Keratinocyte (primary cell): Measurements from ENCODE around the gene DENND11. TPM values are rescaled to one million over a fixed set of nuclear protein-coding genes. Genes with fewer than 3 reads are reported as not detected.

ENCODE experiments used
- DNase-seq: peaks from one replicate; pipeline ENCODE4 v3.0.0-alpha.2; 2011; ENCODE audit warnings: low read depth, missing footprints, low spot score
- FAIRE-seq: peaks from 2 replicates; lab custom pipeline; 2011; peaks lifted over from hg19 to GRCh38; lab: Jason Lieb, UNC
- H2AFZ ChIP-seq: 2 replicates; pipeline ENCODE4 v1.6.0; 2012; ENCODE audit warnings: low read length, control low read depth, inconsistent platforms; ENCODE audit not compliant: control insufficient read depth
- H3K27ac ChIP-seq: 2 replicates; pipeline ENCODE4 v1.5.1; 2011; ENCODE audit warnings: low read length; ENCODE audit not compliant: control insufficient read depth, insufficient read depth
- H3K27me3 ChIP-seq: 3 replicates; pipeline ENCODE4 v1.6.0; 2011; ENCODE audit warnings: low read length; ENCODE audit not compliant: control insufficient read depth, insufficient read depth; ENCODE audit errors: extremely low read depth
- H3K36me3 ChIP-seq, 2 experiments: 2 replicates in 1 of 2; 3 replicates in 1 of 2; pipeline ENCODE4 v1.5.1; 2011; ENCODE audit warnings: low read length in 2 of 2, mild to moderate bottlenecking in 1 of 2; ENCODE audit not compliant: control insufficient read depth in 2 of 2, insufficient read depth in 2 of 2; ENCODE audit errors: extremely low read depth in 1 of 2
- H3K4me1 ChIP-seq: 3 replicates; pipeline ENCODE4 v1.5.1; 2011; ENCODE audit warnings: low read length; ENCODE audit not compliant: control insufficient read depth, insufficient read depth; ENCODE audit errors: extremely low read depth
- H3K4me2 ChIP-seq: 3 replicates; pipeline ENCODE4 v1.6.0; 2011; ENCODE audit warnings: low read depth, low read length; ENCODE audit not compliant: control insufficient read depth, insufficient read depth; ENCODE audit errors: extremely low read depth
- H3K4me3 ChIP-seq, 3 experiments: fragments of 200-600 bp in 1 of 3; sonication (generic) in 1 of 3; 2 replicates in 2 of 3; 3 replicates in 1 of 3; pipeline ENCODE4 v1.5.1; 2011 to 2016; ENCODE audit warnings: low read length in 3 of 3, mild to moderate bottlenecking in 3 of 3, control low read depth in 2 of 3, inconsistent platforms in 1 of 3, low read depth in 1 of 3, mixed read lengths in 1 of 3, mixed run types in 1 of 3, moderate library complexity in 1 of 3; ENCODE audit not compliant: control insufficient read depth in 2 of 3, insufficient read depth in 2 of 3; ENCODE audit errors: extremely low read depth in 1 of 3
- H3K79me2 ChIP-seq: 2 replicates; pipeline ENCODE4 v1.6.0; 2012; ENCODE audit warnings: low read length; ENCODE audit not compliant: control insufficient read depth, insufficient read depth
- H3K9ac ChIP-seq: 3 replicates; pipeline ENCODE4 v1.6.0; 2011; ENCODE audit warnings: low read length; ENCODE audit not compliant: control insufficient read depth, insufficient read depth; ENCODE audit errors: extremely low read depth
- H3K9me1 ChIP-seq: 3 replicates; pipeline ENCODE4 v1.6.0; 2011; ENCODE audit warnings: low read length; ENCODE audit not compliant: control insufficient read depth, insufficient read depth; ENCODE audit errors: extremely low read depth
- H3K9me3 ChIP-seq: 2 replicates; pipeline ENCODE4 v1.5.1; 2012; ENCODE audit warnings: low read depth, low read length; ENCODE audit not compliant: control insufficient read depth
- H4K20me1 ChIP-seq: 3 replicates; pipeline ENCODE4 v1.6.0; 2011; ENCODE audit warnings: low read length; ENCODE audit not compliant: control insufficient read depth, insufficient read depth; ENCODE audit errors: extremely low read depth
- CTCF ChIP-seq, 3 experiments: IDR thresholded peaks in 1 of 3; conservative IDR thresholded peaks in 1 of 3; optimal IDR thresholded peaks in 1 of 3; 2 replicates in 2 of 3; 3 replicates in 1 of 3; pipeline versions ENCODE3 to v1.5.1; 2011; ENCODE audit warnings: low read length in 3 of 3, mild to moderate bottlenecking in 3 of 3, moderate library complexity in 2 of 3, control low read depth in 1 of 3, inconsistent platforms in 1 of 3; ENCODE audit not compliant: insufficient read depth in 2 of 3; ENCODE audit errors: extremely low read depth in 1 of 3
- EZH2 ChIP-seq: IDR thresholded peaks from one replicate; pipeline ENCODE4 v1.6.1; 2012; ENCODE audit warnings: inconsistent platforms, mild to moderate bottlenecking, low read length, moderate library complexity
- dilution Hi-C: fragments of 300-500 bp; cut with MboI; formaldehyde crosslinking; loops from one replicate; pipeline ENCODE4 v1.7.0; 2020; ENCODE audit warnings: low sequenced_read_pairs; ENCODE audit not compliant: extremely low pct_ligation_motif_present
- polyA plus RNA-seq, 5 experiments: library from polyadenylated mRNA; depleted of rRNA in 3 of 5; stranded (reverse) in 3 of 5; stranded (forward) in 1 of 5; unstranded in 1 of 5; fragments of >200 nt; gene quantifications; 1 replicate in 1 of 5; 2 replicates in 3 of 5; 3 replicates in 1 of 5; pipeline versions ENCODE4 v1.2.1 to v1.2.3, GENCODE V29; 2011 to 2012; ENCODE audit warnings: missing spikeins in 2 of 5, low read depth in 1 of 5, low replicate concordance in 1 of 5

The DENND11 gene
- polyA plus RNA-seq, 1 donor (not counting 4 experiments of a cell fraction or from before 2014, with no cell fraction given), result 5.4 TPM

DNA sequence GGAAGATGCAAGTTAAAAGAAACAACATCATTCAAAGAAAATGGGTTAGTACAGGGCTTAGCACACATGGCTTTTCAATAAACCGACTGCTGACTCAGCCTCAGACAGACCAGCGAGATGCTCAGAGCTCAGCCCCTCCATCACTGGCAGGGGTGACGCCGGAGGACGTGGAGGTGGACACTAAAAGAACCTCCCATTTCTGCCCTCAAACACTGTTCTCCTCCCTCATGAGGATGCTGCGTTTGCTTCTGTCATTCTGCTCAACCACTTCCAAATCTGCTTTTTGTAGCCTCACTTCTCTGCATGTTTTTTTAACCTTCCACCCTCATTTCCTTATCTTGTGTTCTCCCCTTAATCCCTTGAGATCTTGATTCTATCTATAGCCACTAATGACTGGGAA lies 15.3 kb downstream of the DENND11 start:
- H3K9ac ChIP-seq, result no peak overlapping the region

GRCh38 chr7:141686074-141686473 lies 15.9 kb downstream of the DENND11 start:
- Histone ChIP-seq H3K4me2 (no peak overlapping the region), H3K79me2 (no peaks in the 10 kb centered on the region), H3K36me3 (peaks cover 4 to 5% of the 10 kb centered on the region in 2 experiments), H3K27me3 (no peaks in the 10 kb centered on the region), H3K4me3 (no peak overlapping the region), H3K27ac (no peak overlapping the region), H3K4me1 (no peaks in the 10 kb centered on the region), H3K9me3 (no peaks in the 10 kb centered on the region), H3K9ac (no peak overlapping the region), H3K9me1 (no peaks in the 10 kb centered on the region), H4K20me1 (no peaks in the 10 kb centered on the region), H2AFZ (no peak overlapping the region)
- dilution Hi-C loops, result no loop called here
- DNase-seq (no peak), FAIRE-seq (no peak)
- no peak for TF ChIP-seq EZH2
- TF ChIP-seq CTCF (optimal IDR thresholded peaks at IDR 0.05 in 1 of 3, IDR thresholded peaks at IDR 0.05 in 1 of 3, conservative IDR thresholded peaks at IDR 0.05 in 1 of 3; ENCODE audit: extremely low read depth in 1 of 3, insufficient read depth in 2 of 3, low read length in 3 of 3), result no peak

More for the DNA sequence above, 15.3 kb downstream of the DENND11 start:
- H4K20me1 ChIP-seq, result no peaks in the 10 kb centered on the region
- TF ChIP-seq CTCF (optimal IDR thresholded peaks at IDR 0.05 in 1 of 3, IDR thresholded peaks at IDR 0.05 in 1 of 3, conservative IDR thresholded peaks at IDR 0.05 in 1 of 3; ENCODE audit: extremely low read depth in 1 of 3, insufficient read depth in 2 of 3, low read length in 3 of 3), result no peak
- no peak for TF ChIP-seq EZH2
- DNase-seq (no peak), FAIRE-seq (no peak)
- H3K4me1 ChIP-seq, result no peaks in the 10 kb centered on the region
- H3K4me3 ChIP-seq, result no peak overlapping the region
- no peaks in the 10 kb centered on the region for H3K27me3 ChIP-seq
- H3K27ac ChIP-seq, result no peak overlapping the region
- no peak overlapping the region for H3K4me2 ChIP-seq
- H3K9me1 ChIP-seq, result no peaks in the 10 kb centered on the region
- peaks cover 4 to 5% of the 10 kb centered on the region in 2 experiments for H3K36me3 ChIP-seq
- no peaks in the 10 kb centered on the region for H3K9me3 ChIP-seq
- no peaks in the 10 kb centered on the region for H3K79me2 ChIP-seq
- H2AFZ ChIP-seq, result no peak overlapping the region
- dilution Hi-C loops, result no loop called here
